IMR-90 (cell line): Measurements from ENCODE around the gene CD320. TPM values are rescaled to one million over a fixed set of nuclear protein-coding genes. Genes with fewer than 3 reads are reported as not detected.

Experiments used
- ATAC-seq: fragments of 200-7000 bp; cut with Tn5 transposase; 2 replicates; pipeline ENCODE4 v1.9.1; 2020; ENCODE audit warnings: low read depth, mild to moderate bottlenecking, moderate library complexity
- BruUV-seq: library from RNA; stranded (reverse); fragments of 400-500 nt; replicated peaks from 2 replicates; lab custom pipeline; 2021; lab: Mats Ljungman, UMichigan
- CTCF ChIA-PET: fragments of 300-600 bp; formaldehyde crosslinking; extraction: SDS; loops from one replicate; lab custom pipeline; 2021; ENCODE audit warnings: antibody characterized with exemption; lab: Yijun Ruan, JAX
- POLR2A ChIA-PET: fragments of 300-600 bp; sonication (Branson Sonifier 250); formaldehyde crosslinking; loops from one replicate; lab custom pipeline; 2022; ENCODE audit warnings: antibody characterized with exemption; ENCODE audit not compliant: unreplicated experiment; lab: Charles Lee
- DNase-seq: peaks from one replicate; pipeline ENCODE4 v3.0.0; 2013
- H2AFZ ChIP-seq: replicated peaks from 2 replicates; pipeline ENCODE3; 2013; ENCODE audit warnings: low read length, mild to moderate bottlenecking; ENCODE audit not compliant: poor library complexity
- H2AK5ac ChIP-seq: 2 replicates; pipeline ENCODE4 v1.6.1; 2013; ENCODE audit warnings: low read depth, low read length, inconsistent platforms
- H2AK9ac ChIP-seq: replicated peaks from 2 replicates; pipeline ENCODE3; 2013; ENCODE audit warnings: mild to moderate bottlenecking, low read depth, low read length, moderate library complexity; ENCODE audit not compliant: poor library complexity
- H2BK120ac ChIP-seq: 2 replicates; pipeline ENCODE4 v1.6.1; 2013; ENCODE audit warnings: low read depth, low read length, inconsistent platforms
- H2BK15ac ChIP-seq: 3 replicates; pipeline ENCODE4 v1.6.1; 2013; ENCODE audit warnings: low read depth, low read length, inconsistent platforms
- H2BK20ac ChIP-seq: 2 replicates; pipeline ENCODE4 v1.6.1; 2013; ENCODE audit warnings: low read depth, mild to moderate bottlenecking, inconsistent platforms, low read length, moderate library complexity
- H2BK5ac ChIP-seq: 2 replicates; pipeline ENCODE4 v1.6.1; 2013; ENCODE audit warnings: mild to moderate bottlenecking, low read depth, low read length, inconsistent platforms; ENCODE audit not compliant: poor library complexity, severe bottlenecking
- H3K14ac ChIP-seq: replicated peaks from 2 replicates; pipeline ENCODE4 v1.6.1; 2013; ENCODE audit warnings: low read depth, low read length, inconsistent platforms
- H3K18ac ChIP-seq: 2 replicates; pipeline ENCODE4 v1.6.1; 2013; ENCODE audit warnings: low read depth, low read length, control low read depth
- H3K23ac ChIP-seq: 2 replicates; pipeline ENCODE4 v1.6.1; 2013; ENCODE audit warnings: low read depth, low read length, inconsistent platforms
- H3K27ac ChIP-seq: 2 replicates; pipeline ENCODE4 v1.5.1; 2013; ENCODE audit warnings: mild to moderate bottlenecking, control low read depth, low read length; ENCODE audit not compliant: insufficient read depth
- H3K27me3 ChIP-seq: 2 replicates; pipeline ENCODE4 v1.6.1; 2013; ENCODE audit warnings: low read length; ENCODE audit not compliant: control insufficient read depth, insufficient read depth
- H3K36me3 ChIP-seq: 2 replicates; pipeline ENCODE4 v1.6.1; 2013; ENCODE audit warnings: low read length, mixed read lengths; ENCODE audit not compliant: control insufficient read depth, insufficient read depth
- H3K4ac ChIP-seq: 2 replicates; pipeline ENCODE4 v1.6.1; 2013; ENCODE audit warnings: low read depth, low read length, inconsistent platforms
- H3K4me1 ChIP-seq: 2 replicates; pipeline ENCODE4 v1.6.1; 2013; ENCODE audit warnings: low read length, mixed read lengths; ENCODE audit not compliant: control insufficient read depth, insufficient read depth
- H3K4me2 ChIP-seq: 2 replicates; pipeline ENCODE4 v1.6.1; 2013; ENCODE audit warnings: low read depth, mild to moderate bottlenecking, control low read depth, low read length, moderate library complexity
- H3K4me3 ChIP-seq: 2 replicates; pipeline ENCODE4 v1.5.1; 2013; ENCODE audit warnings: low read depth, mild to moderate bottlenecking, control low read depth, low read length, moderate library complexity; ENCODE audit not compliant: insufficient read depth
- H3K56ac ChIP-seq: 2 replicates; pipeline ENCODE4 v1.6.1; 2013; ENCODE audit warnings: low read length, inconsistent platforms; ENCODE audit not compliant: insufficient read depth; ENCODE audit errors: extremely low read depth
- H3K79me1 ChIP-seq, 2 experiments: 2 replicates each; pipeline ENCODE4 v1.6.1; 2013; ENCODE audit warnings: low read length in 2 of 2, inconsistent platforms in 1 of 2, low read depth in 1 of 2
- H3K9ac ChIP-seq: 2 replicates; pipeline ENCODE4 v1.6.1; 2013; ENCODE audit warnings: low read depth, low read length, control low read depth
- H3K9me1 ChIP-seq: 2 replicates; pipeline ENCODE4 v1.6.1; 2013; ENCODE audit warnings: low read length, inconsistent platforms; ENCODE audit not compliant: insufficient read depth
- H3K9me3 ChIP-seq: 2 replicates; pipeline ENCODE4 v1.6.1; 2013; ENCODE audit warnings: low read length; ENCODE audit not compliant: control insufficient read depth, insufficient read depth
- H4K20me1 ChIP-seq: 2 replicates; pipeline ENCODE4 v1.6.1; 2013; ENCODE audit warnings: low read length, inconsistent platforms; ENCODE audit not compliant: insufficient read depth
- H4K5ac ChIP-seq: 2 replicates; pipeline ENCODE4 v1.6.1; 2013; ENCODE audit warnings: mild to moderate bottlenecking, low read depth, low read length, control low read depth
- H4K8ac ChIP-seq, 2 experiments: 2 replicates each; pipeline ENCODE4 v1.6.1; 2013; ENCODE audit warnings: low read depth in 2 of 2, low read length in 2 of 2, control low read depth in 1 of 2, inconsistent platforms in 1 of 2
- H4K91ac ChIP-seq: 2 replicates; pipeline ENCODE4 v1.6.1; 2013; ENCODE audit warnings: low read depth, low read length, inconsistent platforms; ENCODE audit not compliant: insufficient read depth
- BHLHE40 ChIP-seq: fragments of 150-350 bp; IDR thresholded peaks from 2 replicates; pipeline ENCODE4 v1.6.1; 2016; ENCODE audit warnings: mild to moderate bottlenecking, low read depth, low read length
- CHD1 ChIP-seq: IDR thresholded peaks from 2 replicates; pipeline ENCODE4 v1.6.1; 2012; ENCODE audit warnings: low read depth, low read length, improper control_type of control experiment
- FOS ChIP-seq: fragments of 150-350 bp; IDR thresholded peaks from 2 replicates; pipeline ENCODE4 v1.6.1; 2016; ENCODE audit warnings: low read depth, low read length
- MAFK ChIP-seq: IDR thresholded peaks from 2 replicates; pipeline ENCODE4 v1.6.1; 2012; ENCODE audit warnings: low read depth, low read length, improper control_type of control experiment
- MXI1 ChIP-seq: IDR thresholded peaks from 2 replicates; pipeline ENCODE4 v1.6.1; 2012; ENCODE audit warnings: low read depth, mild to moderate bottlenecking, low read length, moderate library complexity, borderline replicate concordance
- POLR2A ChIP-seq: IDR thresholded peaks from 2 replicates; pipeline ENCODE4 v1.6.1; 2012; ENCODE audit warnings: mild to moderate bottlenecking, low read depth, low read length
- RAD21 ChIP-seq: IDR thresholded peaks from 2 replicates; pipeline ENCODE4 v1.6.1; 2012; ENCODE audit warnings: low read length, improper control_type of control experiment
- RCOR1 ChIP-seq: IDR thresholded peaks from 2 replicates; pipeline ENCODE4 v1.6.1; 2012; ENCODE audit warnings: mild to moderate bottlenecking, low read length, improper control_type of control experiment; ENCODE audit not compliant: insufficient replicate concordance
- RFX5 ChIP-seq: IDR thresholded peaks from 2 replicates; pipeline ENCODE4 v1.8.0; 2012; ENCODE audit warnings: low read depth, mild to moderate bottlenecking, low read length, moderate library complexity
- SMC3 ChIP-seq: fragments of 150-350 bp; IDR thresholded peaks from 2 replicates; pipeline ENCODE4 v1.6.1; 2016; ENCODE audit warnings: low read depth, mild to moderate bottlenecking, antibody characterized with exemption, low read length, moderate library complexity
- WGBS, 2 experiments: methylation state at CpG; one replicate each; pipeline versions ENCODE4 v1.1.5 to v1.1.7; 2013; ENCODE audit warnings: missing lambda C conversion rate in 2 of 2; ENCODE audit not compliant: insufficient read length in 1 of 2; ENCODE audit errors: extremely low coverage in 2 of 2; 5-methylcytosine and 5-hydroxymethylcytosine counted together
- dilution Hi-C: fragments of 300-500 bp; cut with HindIII; formaldehyde crosslinking; loops from one replicate; pipeline ENCODE4 v1.14.3; 2018; ENCODE audit warnings: low sequenced_read_pairs; ENCODE audit not compliant: unreplicated experiment
- in situ Hi-C: fragments of 300-500 bp; cut with MboI; formaldehyde crosslinking; loops from 3 replicates; pipeline ENCODE4 v1.14.3; 2019; ENCODE audit warnings: low sequenced_read_pairs, inconsistent platforms, mixed read lengths
- intact Hi-C: fragments of 100-400 bp; cut with micrococcal nuclease; formaldehyde crosslinking; loops from 2 replicates; pipeline ENCODE4 v1.10.0; 2022
- polyA plus RNA-seq, 3 experiments: library from polyadenylated mRNA; depleted of rRNA; stranded (reverse); fragments of >200 nt; gene quantifications; 2 replicates each; pipeline ENCODE4 v1.2.3, GENCODE V29; 2012; ENCODE audit warnings: low replicate concordance in 1 of 3
- total RNA-seq: library from RNA; depleted of rRNA; stranded (reverse); fragments of >200 nt; gene quantifications from 2 replicates; pipeline ENCODE4 v1.2.3, GENCODE V29; 2012
- TF ChIP-seq, protein P1 (sequence below): fragments of 150-350 bp; IDR thresholded peaks from 2 replicates; pipeline ENCODE4 v1.6.1; 2016; ENCODE audit warnings: low read depth, mild to moderate bottlenecking, low read length, moderate library complexity, borderline replicate concordance

CD320 gene
- total and polyA plus RNA-seq, 2 of the 4 experiments (the other 2 are of a cell fraction), result 13.3 to 78.5 TPM

DNA sequence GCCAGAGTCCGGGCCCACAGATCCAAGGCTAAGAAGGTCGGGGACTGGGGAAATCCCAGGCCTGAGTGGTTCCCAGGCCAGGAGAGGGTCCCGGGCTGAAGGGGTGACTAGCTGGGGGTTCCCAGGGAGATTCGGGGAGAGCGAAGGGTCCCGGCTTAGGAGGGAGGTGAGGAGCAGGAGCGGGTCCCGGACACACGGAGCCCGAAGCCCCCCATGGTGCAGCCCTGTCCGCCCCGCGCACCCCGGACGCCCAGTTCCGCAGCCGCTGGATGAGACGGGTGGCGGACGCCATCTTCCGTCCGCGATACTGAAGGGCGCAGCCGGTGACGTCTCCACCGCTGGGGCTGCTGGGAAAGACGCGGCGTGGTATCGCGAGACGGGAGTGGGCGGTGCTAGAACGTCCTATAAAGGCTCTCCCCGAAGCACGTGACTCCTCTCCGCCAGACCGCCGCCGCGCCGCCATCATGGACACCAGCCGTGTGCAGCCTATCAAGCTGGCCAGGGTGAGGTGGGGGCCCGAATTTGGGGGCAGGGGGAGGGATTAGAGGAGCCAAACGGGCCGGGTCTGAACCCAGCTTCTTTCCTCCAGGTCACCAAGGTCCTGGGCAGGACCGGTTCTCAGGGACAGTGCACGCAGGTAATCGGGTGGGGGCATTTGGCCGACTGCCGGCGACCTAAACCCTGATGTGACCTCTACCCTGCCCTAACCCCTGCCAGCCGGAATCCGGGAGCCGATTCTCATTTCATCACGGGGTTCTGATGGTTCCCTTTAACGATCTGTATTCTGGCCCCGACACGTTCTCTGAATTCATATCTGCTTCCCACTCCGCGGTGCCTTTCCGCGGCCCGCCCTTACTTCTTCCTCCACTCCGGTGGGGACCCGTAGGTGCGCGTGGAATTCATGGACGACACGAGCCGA is 13.2 kb upstream of the CD320 start, which contains the start of the genes NDUFA7 and RPS28 (continued):
- TF ChIP-seq RAD21 (peak; percentile 31; the same call in 1 of the 2 replicates), CHD1 (peak; percentile 42; the same call in 1 of the 2 replicates), SMC3 (no peak)

DNA sequence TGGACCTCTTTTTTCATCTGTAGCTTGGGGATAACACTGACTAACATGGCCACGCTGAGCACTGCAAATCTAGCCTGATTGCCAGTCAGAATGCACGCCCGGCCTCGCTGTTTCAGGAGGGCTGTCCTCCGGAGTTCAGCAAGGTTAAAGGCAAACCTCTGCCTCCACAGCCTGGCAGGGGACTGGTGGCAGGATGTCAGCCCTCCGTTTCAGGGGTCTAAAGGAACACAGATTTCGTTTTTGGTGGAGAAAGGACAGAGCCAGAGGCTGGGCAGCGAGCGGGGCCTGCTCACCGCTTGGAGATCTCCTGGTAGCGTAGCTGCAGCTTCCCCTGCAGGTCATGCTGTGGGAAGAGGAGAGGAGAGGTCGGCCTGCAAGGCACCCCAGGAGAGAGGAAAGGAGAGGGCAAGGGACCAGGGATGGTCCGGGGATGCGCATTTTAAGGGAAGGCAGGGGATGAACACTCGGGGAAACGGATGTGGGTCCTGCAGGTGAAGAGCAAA is 12.5 kb upstream of the CD320 start:
- peak overlapping the region; percentile 63 for H3K23ac ChIP-seq
- H3K4me2 ChIP-seq, result peak overlapping the region; percentile 98
- peak; percentile 8 for ATAC-seq
- no peaks in the 10 kb centered on the region for H3K9me3 ChIP-seq
- peak overlapping the region; percentile 38 for H2AK5ac ChIP-seq
- H3K9me1 ChIP-seq, result peaks cover 8% of the 10 kb centered on the region; the same call in 1 of the 2 replicates
- peak overlapping the region; percentile 82 for H3K4me3 ChIP-seq
- peak overlapping the region; percentile 94 for H2AK9ac ChIP-seq
- ChIA-PET CTCF (no interaction called here), POLR2A (interaction anchor here (0.6 kb wide), 1 partner anchor 213 kb away, joined by 6 read pairs; no protein-coding TSS in a partner anchor)
- peak overlapping the region; percentile 93 for H2AFZ ChIP-seq
- no peak overlapping the region for H2BK20ac ChIP-seq
- no peak overlapping the region; the same call in 1 of the 2 replicates for H3K18ac ChIP-seq
- peak overlapping the region; percentile 86 for H3K14ac ChIP-seq
- in situ Hi-C loops (loop anchor here (5.0 kb wide), 1 partner anchor 257 kb away; the partner anchor contains the start of gene MYO1F), dilution Hi-C loops (no loop called here), intact Hi-C loops (no loop called here)
- H2BK15ac ChIP-seq, result no peak overlapping the region
- peak overlapping the region; percentile 81 to 94 for H4K8ac ChIP-seq
- H3K27me3 ChIP-seq, result no peaks in the 10 kb centered on the region
- peak overlapping the region; percentile 79 for H4K91ac ChIP-seq
- TF ChIP-seq BHLHE40 (no peak), RAD21 (no peak), FOS (no peak), SMC3 (no peak), RCOR1 (no peak), RFX5 (no peak), MAFK (no peak), POLR2A (no peak), MXI1 (no peak)
- TF ChIP-seq, protein P1, sequence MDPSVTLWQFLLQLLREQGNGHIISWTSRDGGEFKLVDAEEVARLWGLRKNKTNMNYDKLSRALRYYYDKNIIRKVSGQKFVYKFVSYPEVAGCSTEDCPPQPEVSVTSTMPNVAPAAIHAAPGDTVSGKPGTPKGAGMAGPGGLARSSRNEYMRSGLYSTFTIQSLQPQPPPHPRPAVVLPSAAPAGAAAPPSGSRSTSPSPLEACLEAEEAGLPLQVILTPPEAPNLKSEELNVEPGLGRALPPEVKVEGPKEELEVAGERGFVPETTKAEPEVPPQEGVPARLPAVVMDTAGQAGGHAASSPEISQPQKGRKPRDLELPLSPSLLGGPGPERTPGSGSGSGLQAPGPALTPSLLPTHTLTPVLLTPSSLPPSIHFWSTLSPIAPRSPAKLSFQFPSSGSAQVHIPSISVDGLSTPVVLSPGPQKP, result no peak
- peaks cover 19% of the 10 kb centered on the region for H3K36me3 ChIP-seq
- WGBS, 2 experiments, result 2% methylated on average over 13 of the region's 16 CpGs; no CpG with 5 or more reads in 1 of the 2 experiments
- H3K4me1 ChIP-seq, result peaks cover 9% of the 10 kb centered on the region
- H4K5ac ChIP-seq, result peak overlapping the region; percentile 76
- peaks cover 29 to 58% of the 10 kb centered on the region in 2 experiments for H3K79me1 ChIP-seq
- TSS peak; percentile 67 for BruUV-seq
- H3K56ac ChIP-seq, result peak overlapping the region; percentile 57
- H2BK5ac ChIP-seq, result peak overlapping the region; percentile 72
- no peak overlapping the region for H2BK120ac ChIP-seq
- H4K20me1 ChIP-seq, result peaks cover 31% of the 10 kb centered on the region
- DNase-seq, result no peak
- peak overlapping the region; percentile 85 for H3K4ac ChIP-seq
- H3K9ac ChIP-seq, result peak overlapping the region; percentile 90
- peak overlapping the region; percentile 86 for H3K27ac ChIP-seq
